IMR-90 (cell line): ENCODE results near the gene RPL10. TPM values are rescaled to one million over a fixed set of nuclear protein-coding genes. Genes with fewer than 3 reads are reported as not detected.
A peak's percentile ranks its signal among the peaks of the same experiment; 100 is the strongest.

Source experiments
- ATAC-seq: fragments of 200-7000 bp; cut with Tn5 transposase; 2 replicates; pipeline ENCODE4 v1.9.1; 2020; ENCODE audit warnings: low read depth, mild to moderate bottlenecking, moderate library complexity
- BruUV-seq: library from RNA; stranded (reverse); fragments of 400-500 nt; replicated peaks from 2 replicates; lab custom pipeline; 2021; lab: Mats Ljungman, UMichigan
- CTCF ChIA-PET: fragments of 300-600 bp; formaldehyde crosslinking; extraction: SDS; loops from one replicate; lab custom pipeline; 2021; ENCODE audit warnings: antibody characterized with exemption; lab: Yijun Ruan, JAX
- POLR2A ChIA-PET: fragments of 300-600 bp; sonication (Branson Sonifier 250); formaldehyde crosslinking; loops from one replicate; lab custom pipeline; 2022; ENCODE audit warnings: antibody characterized with exemption; ENCODE audit not compliant: unreplicated experiment; lab: Charles Lee
- DNase-seq: peaks from one replicate; pipeline ENCODE4 v3.0.0; 2013
- H2AFZ ChIP-seq: replicated peaks from 2 replicates; pipeline ENCODE3; 2013; ENCODE audit warnings: low read length, mild to moderate bottlenecking; ENCODE audit not compliant: poor library complexity
- H2AK5ac ChIP-seq: 2 replicates; pipeline ENCODE4 v1.6.1; 2013; ENCODE audit warnings: low read depth, low read length, inconsistent platforms
- H2AK9ac ChIP-seq: replicated peaks from 2 replicates; pipeline ENCODE3; 2013; ENCODE audit warnings: mild to moderate bottlenecking, low read depth, low read length, moderate library complexity; ENCODE audit not compliant: poor library complexity
- H2BK120ac ChIP-seq: 2 replicates; pipeline ENCODE4 v1.6.1; 2013; ENCODE audit warnings: low read depth, low read length, inconsistent platforms
- H2BK15ac ChIP-seq: 3 replicates; pipeline ENCODE4 v1.6.1; 2013; ENCODE audit warnings: low read depth, low read length, inconsistent platforms
- H2BK20ac ChIP-seq: 2 replicates; pipeline ENCODE4 v1.6.1; 2013; ENCODE audit warnings: low read depth, mild to moderate bottlenecking, inconsistent platforms, low read length, moderate library complexity
- H2BK5ac ChIP-seq: 2 replicates; pipeline ENCODE4 v1.6.1; 2013; ENCODE audit warnings: mild to moderate bottlenecking, low read depth, low read length, inconsistent platforms; ENCODE audit not compliant: poor library complexity, severe bottlenecking
- H3K14ac ChIP-seq: replicated peaks from 2 replicates; pipeline ENCODE4 v1.6.1; 2013; ENCODE audit warnings: low read depth, low read length, inconsistent platforms
- H3K18ac ChIP-seq: 2 replicates; pipeline ENCODE4 v1.6.1; 2013; ENCODE audit warnings: low read depth, low read length, control low read depth
- H3K23ac ChIP-seq: 2 replicates; pipeline ENCODE4 v1.6.1; 2013; ENCODE audit warnings: low read depth, low read length, inconsistent platforms
- H3K27ac ChIP-seq: 2 replicates; pipeline ENCODE4 v1.5.1; 2013; ENCODE audit warnings: mild to moderate bottlenecking, control low read depth, low read length; ENCODE audit not compliant: insufficient read depth
- H3K27me3 ChIP-seq: 2 replicates; pipeline ENCODE4 v1.6.1; 2013; ENCODE audit warnings: low read length; ENCODE audit not compliant: control insufficient read depth, insufficient read depth
- H3K36me3 ChIP-seq: 2 replicates; pipeline ENCODE4 v1.6.1; 2013; ENCODE audit warnings: low read length, mixed read lengths; ENCODE audit not compliant: control insufficient read depth, insufficient read depth
- H3K4ac ChIP-seq: 2 replicates; pipeline ENCODE4 v1.6.1; 2013; ENCODE audit warnings: low read depth, low read length, inconsistent platforms
- H3K4me1 ChIP-seq: 2 replicates; pipeline ENCODE4 v1.6.1; 2013; ENCODE audit warnings: low read length, mixed read lengths; ENCODE audit not compliant: control insufficient read depth, insufficient read depth
- H3K4me2 ChIP-seq: 2 replicates; pipeline ENCODE4 v1.6.1; 2013; ENCODE audit warnings: low read depth, mild to moderate bottlenecking, control low read depth, low read length, moderate library complexity
- H3K4me3 ChIP-seq: 2 replicates; pipeline ENCODE4 v1.5.1; 2013; ENCODE audit warnings: low read depth, mild to moderate bottlenecking, control low read depth, low read length, moderate library complexity; ENCODE audit not compliant: insufficient read depth
- H3K56ac ChIP-seq: 2 replicates; pipeline ENCODE4 v1.6.1; 2013; ENCODE audit warnings: low read length, inconsistent platforms; ENCODE audit not compliant: insufficient read depth; ENCODE audit errors: extremely low read depth
- H3K79me1 ChIP-seq, 2 experiments: 2 replicates each; pipeline ENCODE4 v1.6.1; 2013; ENCODE audit warnings: low read length in 2 of 2, inconsistent platforms in 1 of 2, low read depth in 1 of 2
- H3K9ac ChIP-seq: 2 replicates; pipeline ENCODE4 v1.6.1; 2013; ENCODE audit warnings: low read depth, low read length, control low read depth
- H3K9me1 ChIP-seq: 2 replicates; pipeline ENCODE4 v1.6.1; 2013; ENCODE audit warnings: low read length, inconsistent platforms; ENCODE audit not compliant: insufficient read depth
- H3K9me3 ChIP-seq: 2 replicates; pipeline ENCODE4 v1.6.1; 2013; ENCODE audit warnings: low read length; ENCODE audit not compliant: control insufficient read depth, insufficient read depth
- H4K20me1 ChIP-seq: 2 replicates; pipeline ENCODE4 v1.6.1; 2013; ENCODE audit warnings: low read length, inconsistent platforms; ENCODE audit not compliant: insufficient read depth
- H4K5ac ChIP-seq: 2 replicates; pipeline ENCODE4 v1.6.1; 2013; ENCODE audit warnings: mild to moderate bottlenecking, low read depth, low read length, control low read depth
- H4K8ac ChIP-seq, 2 experiments: 2 replicates each; pipeline ENCODE4 v1.6.1; 2013; ENCODE audit warnings: low read depth in 2 of 2, low read length in 2 of 2, control low read depth in 1 of 2, inconsistent platforms in 1 of 2
- H4K91ac ChIP-seq: 2 replicates; pipeline ENCODE4 v1.6.1; 2013; ENCODE audit warnings: low read depth, low read length, inconsistent platforms; ENCODE audit not compliant: insufficient read depth
- BHLHE40 ChIP-seq: fragments of 150-350 bp; IDR thresholded peaks from 2 replicates; pipeline ENCODE4 v1.6.1; 2016; ENCODE audit warnings: mild to moderate bottlenecking, low read depth, low read length
- CEBPB ChIP-seq: IDR thresholded peaks from 2 replicates; pipeline ENCODE4 v1.6.1; 2012; ENCODE audit warnings: low read depth, low read length, improper control_type of control experiment
- CHD1 ChIP-seq: IDR thresholded peaks from 2 replicates; pipeline ENCODE4 v1.6.1; 2012; ENCODE audit warnings: low read depth, low read length, improper control_type of control experiment
- FOS ChIP-seq: fragments of 150-350 bp; IDR thresholded peaks from 2 replicates; pipeline ENCODE4 v1.6.1; 2016; ENCODE audit warnings: low read depth, low read length
- MAFK ChIP-seq: IDR thresholded peaks from 2 replicates; pipeline ENCODE4 v1.6.1; 2012; ENCODE audit warnings: low read depth, low read length, improper control_type of control experiment
- MAZ ChIP-seq: IDR thresholded peaks from 2 replicates; pipeline ENCODE4 v1.6.1; 2012; ENCODE audit warnings: low read depth, mild to moderate bottlenecking, low read length, improper control_type of control experiment, moderate library complexity, borderline replicate concordance
- MXI1 ChIP-seq: IDR thresholded peaks from 2 replicates; pipeline ENCODE4 v1.6.1; 2012; ENCODE audit warnings: low read depth, mild to moderate bottlenecking, low read length, moderate library complexity, borderline replicate concordance
- NFE2L2 ChIP-seq: fragments of 150-350 bp; IDR thresholded peaks from 2 replicates; pipeline ENCODE4 v1.6.1; 2016; ENCODE audit warnings: low read depth, mild to moderate bottlenecking, low read length
- POLR2A ChIP-seq: IDR thresholded peaks from 2 replicates; pipeline ENCODE4 v1.6.1; 2012; ENCODE audit warnings: mild to moderate bottlenecking, low read depth, low read length
- RAD21 ChIP-seq: IDR thresholded peaks from 2 replicates; pipeline ENCODE4 v1.6.1; 2012; ENCODE audit warnings: low read length, improper control_type of control experiment
- RCOR1 ChIP-seq: IDR thresholded peaks from 2 replicates; pipeline ENCODE4 v1.6.1; 2012; ENCODE audit warnings: mild to moderate bottlenecking, low read length, improper control_type of control experiment; ENCODE audit not compliant: insufficient replicate concordance
- RFX5 ChIP-seq: IDR thresholded peaks from 2 replicates; pipeline ENCODE4 v1.8.0; 2012; ENCODE audit warnings: low read depth, mild to moderate bottlenecking, low read length, moderate library complexity
- SMC3 ChIP-seq: fragments of 150-350 bp; IDR thresholded peaks from 2 replicates; pipeline ENCODE4 v1.6.1; 2016; ENCODE audit warnings: low read depth, mild to moderate bottlenecking, antibody characterized with exemption, low read length, moderate library complexity
- WGBS, 2 experiments: methylation state at CpG; one replicate each; pipeline versions ENCODE4 v1.1.5 to v1.1.7; 2013; ENCODE audit warnings: missing lambda C conversion rate in 2 of 2; ENCODE audit not compliant: insufficient read length in 1 of 2; ENCODE audit errors: extremely low coverage in 2 of 2; 5-methylcytosine and 5-hydroxymethylcytosine counted together
- dilution Hi-C: fragments of 300-500 bp; cut with HindIII; formaldehyde crosslinking; loops from one replicate; pipeline ENCODE4 v1.14.3; 2018; ENCODE audit warnings: low sequenced_read_pairs; ENCODE audit not compliant: unreplicated experiment
- in situ Hi-C: fragments of 300-500 bp; cut with MboI; formaldehyde crosslinking; loops from 3 replicates; pipeline ENCODE4 v1.14.3; 2019; ENCODE audit warnings: low sequenced_read_pairs, inconsistent platforms, mixed read lengths
- intact Hi-C: fragments of 100-400 bp; cut with micrococcal nuclease; formaldehyde crosslinking; loops from 2 replicates; pipeline ENCODE4 v1.10.0; 2022
- polyA plus RNA-seq, 3 experiments: library from polyadenylated mRNA; depleted of rRNA; stranded (reverse); fragments of >200 nt; gene quantifications; 2 replicates each; pipeline ENCODE4 v1.2.3, GENCODE V29; 2012; ENCODE audit warnings: low replicate concordance in 1 of 3
- total RNA-seq: library from RNA; depleted of rRNA; stranded (reverse); fragments of >200 nt; gene quantifications from 2 replicates; pipeline ENCODE4 v1.2.3, GENCODE V29; 2012
- TF ChIP-seq, protein P1 (sequence below): fragments of 150-350 bp; IDR thresholded peaks from 2 replicates; pipeline ENCODE4 v1.6.1; 2017; ENCODE audit warnings: mild to moderate bottlenecking, antibody characterized with exemption, low read length, low read depth
- TF ChIP-seq, protein P2 (sequence below): fragments of 150-350 bp; IDR thresholded peaks from 2 replicates; pipeline ENCODE4 v1.6.1; 2016; ENCODE audit warnings: low read depth, mild to moderate bottlenecking, low read length, moderate library complexity, borderline replicate concordance

RPL10 gene
- total and polyA plus RNA-seq, 2 of the 4 experiments (the other 2 are of a cell fraction), result 1,582 to 7,467 TPM

DNA sequence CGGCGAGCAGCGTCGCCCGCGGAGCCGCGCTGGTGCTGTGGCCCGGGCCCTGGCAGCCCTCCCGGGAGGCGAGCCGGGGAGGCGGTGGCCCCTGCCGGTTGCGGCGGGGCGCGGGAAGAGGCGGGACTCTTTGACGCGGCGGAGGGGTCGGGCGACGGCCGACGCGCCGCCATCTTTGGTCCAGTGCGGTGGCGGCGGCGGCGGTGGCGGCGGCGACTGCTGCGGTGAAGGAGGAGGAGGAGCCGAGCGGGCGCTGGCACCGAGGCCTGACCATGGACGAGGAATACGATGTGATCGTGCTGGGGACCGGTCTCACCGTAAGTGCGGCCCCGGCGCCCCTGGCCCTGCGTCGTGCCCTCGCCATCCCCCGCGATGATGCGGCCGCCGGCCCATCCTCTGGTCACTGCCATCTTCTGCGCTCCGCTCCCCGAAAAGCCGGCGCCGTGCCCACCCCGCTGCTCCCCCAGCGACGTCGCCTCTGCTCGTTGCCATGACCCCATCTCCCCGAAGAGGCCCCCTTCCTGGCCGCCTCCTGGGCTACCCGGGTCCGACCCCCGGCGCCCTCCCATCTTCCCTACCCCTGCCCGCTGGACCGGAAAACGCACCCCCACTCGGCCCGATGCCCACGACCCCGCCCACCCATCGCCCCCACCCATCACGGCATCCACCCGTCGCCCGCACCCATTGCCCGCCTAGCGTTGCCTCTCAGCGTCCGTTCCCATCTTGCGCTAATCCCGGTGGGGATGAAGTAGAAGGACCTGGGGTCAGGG, 39.0 kb downstream of the RPL10 start, which contains the start of gene GDI1:
GDI1 (plus strand) TSS at position 172 of the 770 bp plus-strand sequence; CDS start at position 273, 101 bp downstream.
- intact Hi-C loops (no loop called here), in situ Hi-C loops (no loop called here), dilution Hi-C loops (no loop called here)
- Histone ChIP-seq H4K8ac (peak within 1 kb of the TSS; percentile 77 to 86), H2AFZ (peak within 1 kb of the TSS; percentile 89), H3K56ac (peak within 1 kb of the TSS; percentile 71), H4K20me1 (peaks cover 14% of the 10 kb centered on the region), H2AK5ac (peak within 1 kb of the TSS; percentile 87), H3K36me3 (peaks cover 49% of the 10 kb centered on the region), H3K9me1 (no peaks in the 10 kb centered on the region), H3K18ac (peak within 1 kb of the TSS; percentile 81), H3K4ac (peak within 1 kb of the TSS; percentile 90), H3K4me2 (peak within 1 kb of the TSS; percentile 95), H2AK9ac (peak within 1 kb of the TSS; percentile 98), H2BK15ac (no peak within 1 kb of the TSS; the same call in 2 of the 3 replicates), H2BK120ac (no peak within 1 kb of the TSS), H3K9ac (peak within 1 kb of the TSS; percentile 87), H2BK5ac (peak within 1 kb of the TSS; percentile 100), H3K9me3 (no peaks in the 10 kb centered on the region), H4K5ac (peak within 1 kb of the TSS; percentile 70), H4K91ac (peak within 1 kb of the TSS; percentile 56), H3K4me1 (peaks cover 3% of the 10 kb centered on the region), H2BK20ac (no peak within 1 kb of the TSS), H3K27me3 (no peaks in the 10 kb centered on the region), H3K14ac (peak within 1 kb of the TSS; percentile 94), H3K79me1 (peaks cover 0 to 12% of the 10 kb centered on the region in 2 experiments; a peak in 1 of 4 replicates), H3K4me3 (peak within 1 kb of the TSS; percentile 98), H3K27ac (peak within 1 kb of the TSS; percentile 95), H3K23ac (peak within 1 kb of the TSS; percentile 85)
- WGBS, 2 experiments, result 38% methylated on average over 30 of the region's 93 CpGs; no CpG with 5 or more reads in 1 of the 2 experiments
- ATAC-seq (peak; percentile 77), DNase-seq (peak; percentile 22)
- no TSS peak for BruUV-seq
- ChIA-PET CTCF (no interaction called here), POLR2A (interaction anchor here (1.5 kb wide), 1 partner anchor 10 kb away, joined by 3 read pairs; no protein-coding TSS in a partner anchor)
- TF ChIP-seq RFX5 (no peak), MAFK (no peak), CHD1 (no peak), FOS (no peak), POLR2A (no peak), RCOR1 (no peak), MAZ (no peak), RAD21 (no peak), MXI1 (no peak), SMC3 (no peak), CEBPB (no peak), BHLHE40 (no peak), NFE2L2 (no peak)
- TF ChIP-seq, protein P1, sequence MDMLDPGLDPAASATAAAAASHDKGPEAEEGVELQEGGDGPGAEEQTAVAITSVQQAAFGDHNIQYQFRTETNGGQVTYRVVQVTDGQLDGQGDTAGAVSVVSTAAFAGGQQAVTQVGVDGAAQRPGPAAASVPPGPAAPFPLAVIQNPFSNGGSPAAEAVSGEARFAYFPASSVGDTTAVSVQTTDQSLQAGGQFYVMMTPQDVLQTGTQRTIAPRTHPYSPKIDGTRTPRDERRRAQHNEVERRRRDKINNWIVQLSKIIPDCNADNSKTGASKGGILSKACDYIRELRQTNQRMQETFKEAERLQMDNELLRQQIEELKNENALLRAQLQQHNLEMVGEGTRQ, result no peak
- TF ChIP-seq, protein P2, sequence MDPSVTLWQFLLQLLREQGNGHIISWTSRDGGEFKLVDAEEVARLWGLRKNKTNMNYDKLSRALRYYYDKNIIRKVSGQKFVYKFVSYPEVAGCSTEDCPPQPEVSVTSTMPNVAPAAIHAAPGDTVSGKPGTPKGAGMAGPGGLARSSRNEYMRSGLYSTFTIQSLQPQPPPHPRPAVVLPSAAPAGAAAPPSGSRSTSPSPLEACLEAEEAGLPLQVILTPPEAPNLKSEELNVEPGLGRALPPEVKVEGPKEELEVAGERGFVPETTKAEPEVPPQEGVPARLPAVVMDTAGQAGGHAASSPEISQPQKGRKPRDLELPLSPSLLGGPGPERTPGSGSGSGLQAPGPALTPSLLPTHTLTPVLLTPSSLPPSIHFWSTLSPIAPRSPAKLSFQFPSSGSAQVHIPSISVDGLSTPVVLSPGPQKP, result no peak
